HL-60/S4 treated with phorbol 12-myristate 13-acetate at 8.2 ng/mL for 4 days and 3 days (cell line): ENCODE data around the gene PXDN.
"Not testable (repeated sequence)": the region's sequence is repeated elsewhere in the genome, so short reads cannot be mapped to it uniquely, and the experiment has no call there.

ENCODE experiments used
- in situ Hi-C: fragments of 300-500 bp; cut with MboI; formaldehyde crosslinking; loops from 2 replicates; pipeline ENCODE4 v1.15.0; 2022; ENCODE audit warnings: low sequenced_read_pairs

PXDN gene

GRCh38 chr2:1705557-1706076 lies 38.7 kb downstream of the PXDN start:
- in situ Hi-C loops, result no loop called here

- in situ Hi-C loops, result no loop called here
These were observed 39.4 kb downstream of the PXDN start for GRCh38 chr2:1704631-1705556.

- in situ Hi-C loops, result no loop called here
These were observed 42.1 kb downstream of the PXDN start for GRCh38 chr2:1702186-1702565.

- in situ Hi-C loops, result no loop called here
These were observed 42.6 kb downstream of the PXDN start for GRCh38 chr2:1701556-1702185.

- in situ Hi-C loops, result no loop called here
These were observed 43.3 kb downstream of the PXDN start for GRCh38 chr2:1701020-1701419.

- in situ Hi-C loops, result not testable (repeated sequence)
These were observed 43.9 kb downstream of the PXDN start for GRCh38 chr2:1700427-1700826.

- in situ Hi-C loops, result no loop called here
These were observed 45.9 kb downstream of the PXDN start for GRCh38 chr2:1698188-1698945.

GRCh38 chr2:1697601-1698000 lies 46.7 kb downstream of the PXDN start:
- in situ Hi-C loops, result no loop called here

GRCh38 chr2:1696472-1696871 lies 47.8 kb downstream of the PXDN start:
- in situ Hi-C loops, result no loop called here

- in situ Hi-C loops, result no loop called here
These were observed 49.7 kb downstream of the PXDN start for GRCh38 chr2:1694371-1695271.

- in situ Hi-C loops, result no loop called here
These were observed 50.6 kb downstream of the PXDN start for GRCh38 chr2:1693723-1694122.

GRCh38 chr2:1692342-1692741 lies 52.0 kb downstream of the PXDN start:
- in situ Hi-C loops, result no loop called here

- in situ Hi-C loops, result no loop called here
These were observed 52.9 kb downstream of the PXDN start for GRCh38 chr2:1691366-1691765.

- in situ Hi-C loops, result no loop called here
These were observed 54.1 kb downstream of the PXDN start for GRCh38 chr2:1690056-1690775.

- in situ Hi-C loops, result no loop called here
These were observed 55.5 kb downstream of the PXDN start for GRCh38 chr2:1688859-1689258.

GRCh38 chr2:1688161-1688560 lies 56.2 kb downstream of the PXDN start:
- in situ Hi-C loops, result no loop called here

- in situ Hi-C loops, result no loop called here
These were observed 57.1 kb downstream of the PXDN start for GRCh38 chr2:1687254-1687653.

- in situ Hi-C loops, result no loop called here
These were observed 57.6 kb downstream of the PXDN start for GRCh38 chr2:1686784-1687105.

GRCh38 chr2:1685957-1686783 lies 58.1 kb downstream of the PXDN start:
- in situ Hi-C loops, result no loop called here
